H1 (cell line): ENCODE results near the gene HLF. TPM values are rescaled to one million over a fixed set of nuclear protein-coding genes. Genes with fewer than 3 reads are reported as not detected.

ENCODE experiments used
- CHD2 ChIP-seq: IDR thresholded peaks from 2 replicates; pipeline ENCODE4 v1.6.1; 2012; ENCODE audit warnings: low read length, improper control_type of control experiment
- CREB1 ChIP-seq: IDR thresholded peaks from 2 replicates; pipeline ENCODE4 v1.6.1; 2012; ENCODE audit warnings: inconsistent platforms
- JUN ChIP-seq: IDR thresholded peaks from 2 replicates; pipeline ENCODE4 v1.6.1; 2011; ENCODE audit warnings: low read depth, mild to moderate bottlenecking, improper control_type of control experiment, low read length
- KDM1A ChIP-seq: fragments of 200-600, 300-600 bp; sonication (generic); IDR thresholded peaks from 2 replicates; pipeline ENCODE4 v1.7.1; 2016; ENCODE audit warnings: mild to moderate bottlenecking, low read length, borderline replicate concordance
- RBBP5 ChIP-seq: IDR thresholded peaks from 2 replicates; pipeline ENCODE4 v1.7.1; 2012; ENCODE audit warnings: low read depth, mild to moderate bottlenecking, inconsistent platforms, low read length, moderate library complexity, borderline replicate concordance
- SUZ12 ChIP-seq: fragments of 200-600 bp; sonication (generic); IDR thresholded peaks from 2 replicates; pipeline ENCODE4 v1.6.1; 2012; ENCODE audit warnings: mild to moderate bottlenecking, inconsistent platforms, low read length, moderate library complexity, mixed read lengths
- polyA plus RNA-seq, 7 experiments: library from polyadenylated mRNA; depleted of rRNA in 3 of 7; stranded (reverse) in 5 of 7; unstranded in 2 of 7; fragments of >200 nt in 5 of 7; fragments of 200-250 nt in 2 of 7; gene quantifications; 1 replicate in 5 of 7; 2 replicates in 1 of 7; 4 replicates in 1 of 7; pipeline versions ENCODE4 v1.2.1 to v1.2.3, GENCODE V29; 2011 to 2013; ENCODE audit warnings: missing spikeins in 2 of 7, mixed read lengths in 2 of 7
- total RNA-seq: library from RNA; stranded (reverse); fragmentation: NEBNext Ultra II Directional; extraction: Animal tissue kit (Norgen Biotek cat#: 25700); gene quantifications from 2 replicates; pipeline ENCODE4 v1.2.1, GENCODE V29; 2021
- TF ChIP-seq, protein P1 (sequence below): fragments of 300-600 bp; sonication (generic); IDR thresholded peaks from 2 replicates; pipeline ENCODE4 v1.7.1; 2012; ENCODE audit warnings: low read length, moderate library complexity, mild to moderate bottlenecking, inconsistent platforms; ENCODE audit not compliant: insufficient replicate concordance
- TF ChIP-seq, protein P2 (sequence below), 3 experiments: IDR thresholded peaks; 1 replicate in 2 of 3; 2 replicates in 1 of 3; pipeline versions ENCODE4 v1.5.1 to v1.6.1; 2011; ENCODE audit warnings: low read length in 3 of 3, mild to moderate bottlenecking in 3 of 3, inconsistent platforms in 2 of 3, low read depth in 1 of 3, moderate library complexity in 1 of 3; ENCODE audit not compliant: insufficient read depth in 1 of 3; ENCODE audit errors: control extremely low read depth in 1 of 3

Gene HLF
- total and polyA plus RNA-seq, 2 of the 8 experiments (the other 6 are each of a cell fraction or from before 2014, with no cell fraction given): 0.39 to 0.60 TPM

DNA sequence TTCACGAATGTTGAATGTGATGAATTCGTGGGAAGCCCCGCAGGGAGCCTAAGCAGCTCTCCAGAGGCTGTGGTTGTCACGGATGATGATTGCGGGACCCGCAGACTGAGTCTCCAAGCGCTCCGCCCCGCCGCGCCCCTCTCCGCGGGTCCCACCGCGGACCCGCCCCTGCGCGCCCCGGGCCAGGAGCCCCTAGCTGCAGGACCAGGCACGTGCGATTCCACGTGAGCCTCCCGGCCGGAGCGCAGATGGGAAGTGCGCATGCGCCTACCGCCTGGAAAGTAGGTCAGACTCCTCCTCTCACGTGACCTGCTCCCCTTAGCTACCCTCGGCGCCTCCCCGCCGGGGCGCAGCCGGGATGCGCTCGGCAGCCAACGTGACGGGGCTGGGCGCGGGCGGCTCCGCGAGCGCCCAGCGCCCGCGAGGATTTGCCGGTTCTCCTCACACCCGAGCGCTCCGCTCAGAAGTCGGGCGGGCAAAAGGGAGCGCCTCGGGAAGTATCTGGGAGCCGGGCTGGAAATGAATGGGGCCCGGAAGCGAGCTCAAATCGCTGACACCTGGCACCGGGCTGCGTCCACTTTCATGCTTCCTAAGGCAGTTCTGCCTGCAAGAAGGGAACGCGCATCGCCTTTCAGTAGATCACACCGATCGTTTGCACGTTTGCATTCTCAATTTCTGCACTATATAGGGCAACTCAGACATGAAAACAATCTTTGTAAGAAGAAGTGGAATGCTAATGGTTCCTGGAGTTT lies 26.4 kb upstream of the HLF start (continued):
- TF ChIP-seq, protein P1, sequence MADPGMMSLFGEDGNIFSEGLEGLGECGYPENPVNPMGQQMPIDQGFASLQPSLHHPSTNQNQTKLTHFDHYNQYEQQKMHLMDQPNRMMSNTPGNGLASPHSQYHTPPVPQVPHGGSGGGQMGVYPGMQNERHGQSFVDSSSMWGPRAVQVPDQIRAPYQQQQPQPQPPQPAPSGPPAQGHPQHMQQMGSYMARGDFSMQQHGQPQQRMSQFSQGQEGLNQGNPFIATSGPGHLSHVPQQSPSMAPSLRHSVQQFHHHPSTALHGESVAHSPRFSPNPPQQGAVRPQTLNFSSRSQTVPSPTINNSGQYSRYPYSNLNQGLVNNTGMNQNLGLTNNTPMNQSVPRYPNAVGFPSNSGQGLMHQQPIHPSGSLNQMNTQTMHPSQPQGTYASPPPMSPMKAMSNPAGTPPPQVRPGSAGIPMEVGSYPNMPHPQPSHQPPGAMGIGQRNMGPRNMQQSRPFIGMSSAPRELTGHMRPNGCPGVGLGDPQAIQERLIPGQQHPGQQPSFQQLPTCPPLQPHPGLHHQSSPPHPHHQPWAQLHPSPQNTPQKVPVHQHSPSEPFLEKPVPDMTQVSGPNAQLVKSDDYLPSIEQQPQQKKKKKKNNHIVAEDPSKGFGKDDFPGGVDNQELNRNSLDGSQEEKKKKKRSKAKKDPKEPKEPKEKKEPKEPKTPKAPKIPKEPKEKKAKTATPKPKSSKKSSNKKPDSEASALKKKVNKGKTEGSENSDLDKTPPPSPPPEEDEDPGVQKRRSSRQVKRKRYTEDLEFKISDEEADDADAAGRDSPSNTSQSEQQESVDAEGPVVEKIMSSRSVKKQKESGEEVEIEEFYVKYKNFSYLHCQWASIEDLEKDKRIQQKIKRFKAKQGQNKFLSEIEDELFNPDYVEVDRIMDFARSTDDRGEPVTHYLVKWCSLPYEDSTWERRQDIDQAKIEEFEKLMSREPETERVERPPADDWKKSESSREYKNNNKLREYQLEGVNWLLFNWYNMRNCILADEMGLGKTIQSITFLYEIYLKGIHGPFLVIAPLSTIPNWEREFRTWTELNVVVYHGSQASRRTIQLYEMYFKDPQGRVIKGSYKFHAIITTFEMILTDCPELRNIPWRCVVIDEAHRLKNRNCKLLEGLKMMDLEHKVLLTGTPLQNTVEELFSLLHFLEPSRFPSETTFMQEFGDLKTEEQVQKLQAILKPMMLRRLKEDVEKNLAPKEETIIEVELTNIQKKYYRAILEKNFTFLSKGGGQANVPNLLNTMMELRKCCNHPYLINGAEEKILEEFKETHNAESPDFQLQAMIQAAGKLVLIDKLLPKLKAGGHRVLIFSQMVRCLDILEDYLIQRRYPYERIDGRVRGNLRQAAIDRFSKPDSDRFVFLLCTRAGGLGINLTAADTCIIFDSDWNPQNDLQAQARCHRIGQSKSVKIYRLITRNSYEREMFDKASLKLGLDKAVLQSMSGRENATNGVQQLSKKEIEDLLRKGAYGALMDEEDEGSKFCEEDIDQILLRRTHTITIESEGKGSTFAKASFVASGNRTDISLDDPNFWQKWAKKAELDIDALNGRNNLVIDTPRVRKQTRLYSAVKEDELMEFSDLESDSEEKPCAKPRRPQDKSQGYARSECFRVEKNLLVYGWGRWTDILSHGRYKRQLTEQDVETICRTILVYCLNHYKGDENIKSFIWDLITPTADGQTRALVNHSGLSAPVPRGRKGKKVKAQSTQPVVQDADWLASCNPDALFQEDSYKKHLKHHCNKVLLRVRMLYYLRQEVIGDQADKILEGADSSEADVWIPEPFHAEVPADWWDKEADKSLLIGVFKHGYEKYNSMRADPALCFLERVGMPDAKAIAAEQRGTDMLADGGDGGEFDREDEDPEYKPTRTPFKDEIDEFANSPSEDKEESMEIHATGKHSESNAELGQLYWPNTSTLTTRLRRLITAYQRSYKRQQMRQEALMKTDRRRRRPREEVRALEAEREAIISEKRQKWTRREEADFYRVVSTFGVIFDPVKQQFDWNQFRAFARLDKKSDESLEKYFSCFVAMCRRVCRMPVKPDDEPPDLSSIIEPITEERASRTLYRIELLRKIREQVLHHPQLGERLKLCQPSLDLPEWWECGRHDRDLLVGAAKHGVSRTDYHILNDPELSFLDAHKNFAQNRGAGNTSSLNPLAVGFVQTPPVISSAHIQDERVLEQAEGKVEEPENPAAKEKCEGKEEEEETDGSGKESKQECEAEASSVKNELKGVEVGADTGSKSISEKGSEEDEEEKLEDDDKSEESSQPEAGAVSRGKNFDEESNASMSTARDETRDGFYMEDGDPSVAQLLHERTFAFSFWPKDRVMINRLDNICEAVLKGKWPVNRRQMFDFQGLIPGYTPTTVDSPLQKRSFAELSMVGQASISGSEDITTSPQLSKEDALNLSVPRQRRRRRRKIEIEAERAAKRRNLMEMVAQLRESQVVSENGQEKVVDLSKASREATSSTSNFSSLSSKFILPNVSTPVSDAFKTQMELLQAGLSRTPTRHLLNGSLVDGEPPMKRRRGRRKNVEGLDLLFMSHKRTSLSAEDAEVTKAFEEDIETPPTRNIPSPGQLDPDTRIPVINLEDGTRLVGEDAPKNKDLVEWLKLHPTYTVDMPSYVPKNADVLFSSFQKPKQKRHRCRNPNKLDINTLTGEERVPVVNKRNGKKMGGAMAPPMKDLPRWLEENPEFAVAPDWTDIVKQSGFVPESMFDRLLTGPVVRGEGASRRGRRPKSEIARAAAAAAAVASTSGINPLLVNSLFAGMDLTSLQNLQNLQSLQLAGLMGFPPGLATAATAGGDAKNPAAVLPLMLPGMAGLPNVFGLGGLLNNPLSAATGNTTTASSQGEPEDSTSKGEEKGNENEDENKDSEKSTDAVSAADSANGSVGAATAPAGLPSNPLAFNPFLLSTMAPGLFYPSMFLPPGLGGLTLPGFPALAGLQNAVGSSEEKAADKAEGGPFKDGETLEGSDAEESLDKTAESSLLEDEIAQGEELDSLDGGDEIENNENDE: no peak
- TF ChIP-seq RBBP5 (peak; percentile 75; the same call in 1 of the 2 replicates), CREB1 (0 out of 2 replicates have a peak, but pooled peaks have one; percentile 14), SUZ12 (no peak), KDM1A (no peak), JUN (no peak), CHD2 (no peak)
- TF ChIP-seq, protein P2, sequence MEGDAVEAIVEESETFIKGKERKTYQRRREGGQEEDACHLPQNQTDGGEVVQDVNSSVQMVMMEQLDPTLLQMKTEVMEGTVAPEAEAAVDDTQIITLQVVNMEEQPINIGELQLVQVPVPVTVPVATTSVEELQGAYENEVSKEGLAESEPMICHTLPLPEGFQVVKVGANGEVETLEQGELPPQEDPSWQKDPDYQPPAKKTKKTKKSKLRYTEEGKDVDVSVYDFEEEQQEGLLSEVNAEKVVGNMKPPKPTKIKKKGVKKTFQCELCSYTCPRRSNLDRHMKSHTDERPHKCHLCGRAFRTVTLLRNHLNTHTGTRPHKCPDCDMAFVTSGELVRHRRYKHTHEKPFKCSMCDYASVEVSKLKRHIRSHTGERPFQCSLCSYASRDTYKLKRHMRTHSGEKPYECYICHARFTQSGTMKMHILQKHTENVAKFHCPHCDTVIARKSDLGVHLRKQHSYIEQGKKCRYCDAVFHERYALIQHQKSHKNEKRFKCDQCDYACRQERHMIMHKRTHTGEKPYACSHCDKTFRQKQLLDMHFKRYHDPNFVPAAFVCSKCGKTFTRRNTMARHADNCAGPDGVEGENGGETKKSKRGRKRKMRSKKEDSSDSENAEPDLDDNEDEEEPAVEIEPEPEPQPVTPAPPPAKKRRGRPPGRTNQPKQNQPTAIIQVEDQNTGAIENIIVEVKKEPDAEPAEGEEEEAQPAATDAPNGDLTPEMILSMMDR (IDR thresholded peaks at IDR 0.05; ENCODE audit: control extremely low read depth in 1 of 3, insufficient read depth in 1 of 3, low read depth in 1 of 3, low read length in 3 of 3): no peak
